HG02571 (cell line): ENCODE measurements around the gene ATP13A3.

Experiments
- ATAC-seq: cut with Tn5 transposase; IDR thresholded peaks from one replicate; pipeline ENCODE4 v1.9.1; 2021; ENCODE audit warnings: mild to moderate bottlenecking, moderate library complexity; ENCODE audit not compliant: unreplicated experiment

Gene ATP13A3

GRCh38 chr3:194446172-194446571 is 40.6 kb downstream of the ATP13A3 start:
- no peak for ATAC-seq

DNA sequence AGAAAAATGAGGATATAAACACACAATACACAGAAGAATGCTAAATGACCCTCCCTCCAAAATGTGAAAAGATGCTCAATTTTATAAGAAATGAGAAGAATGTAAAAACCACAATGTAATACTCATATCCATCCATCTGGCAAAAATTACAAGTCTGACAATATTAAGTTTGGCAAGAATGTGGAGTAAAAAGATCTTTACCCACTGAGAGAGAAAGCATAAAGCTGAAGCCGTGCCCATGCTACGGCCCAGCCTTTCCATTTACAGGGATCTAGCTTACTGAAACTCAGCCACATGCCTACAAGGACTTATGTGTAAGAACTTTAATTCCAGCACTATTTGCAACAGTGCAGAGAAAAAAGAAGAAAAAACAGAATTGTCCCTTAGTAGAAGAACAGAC is 42.9 kb downstream of the ATP13A3 start:
- ATAC-seq, result no peak

- ATAC-seq, result no peak
Measured at GRCh38 chr3:194440756-194441155, 46.0 kb downstream of the ATP13A3 start.

GRCh38 chr3:194439881-194440550 is 46.8 kb downstream of the ATP13A3 start:
- ATAC-seq, result no peak

- ATAC-seq, result no peak
Measured at GRCh38 chr3:194434503-194434902, 52.3 kb downstream of the ATP13A3 start.

DNA sequence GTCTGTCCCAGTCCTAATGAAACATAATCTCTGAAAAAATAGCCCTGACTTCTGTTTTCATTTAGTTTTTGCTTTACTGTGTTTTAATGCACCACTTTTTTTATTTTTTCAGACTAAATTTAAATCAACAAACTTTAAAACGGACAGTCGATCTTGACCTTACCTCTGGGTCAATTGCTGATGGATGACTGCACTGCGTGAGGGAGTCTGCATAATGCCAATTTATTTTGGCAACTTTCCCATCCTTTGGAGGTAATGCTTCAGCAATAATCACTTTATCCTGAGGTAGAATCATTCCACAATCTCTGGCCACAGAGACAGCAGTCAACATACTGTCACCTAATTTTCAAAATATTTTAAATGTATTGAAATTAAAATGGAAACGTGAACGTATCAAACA is 55.2 kb downstream of the ATP13A3 start:
- ATAC-seq, result no peak

DNA sequence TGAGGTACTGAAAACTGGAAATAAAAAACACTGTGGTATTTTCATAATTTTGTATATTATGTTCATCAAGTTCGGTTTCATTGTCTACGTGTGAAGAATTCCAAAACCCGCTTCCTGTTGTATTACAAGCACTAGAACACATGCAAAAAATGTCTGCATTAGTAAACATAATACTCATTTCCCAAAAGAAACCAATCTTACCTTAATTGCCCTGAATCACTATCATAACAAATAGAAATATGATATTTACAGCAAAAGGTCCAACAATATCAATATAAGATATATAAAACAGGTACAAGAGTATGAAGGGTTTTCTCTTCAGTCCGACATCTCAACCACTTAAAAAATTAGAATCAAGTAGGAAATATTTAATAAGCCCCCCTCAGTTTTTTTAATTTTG is 61.4 kb downstream of the ATP13A3 start:
- ATAC-seq, result no peak

DNA sequence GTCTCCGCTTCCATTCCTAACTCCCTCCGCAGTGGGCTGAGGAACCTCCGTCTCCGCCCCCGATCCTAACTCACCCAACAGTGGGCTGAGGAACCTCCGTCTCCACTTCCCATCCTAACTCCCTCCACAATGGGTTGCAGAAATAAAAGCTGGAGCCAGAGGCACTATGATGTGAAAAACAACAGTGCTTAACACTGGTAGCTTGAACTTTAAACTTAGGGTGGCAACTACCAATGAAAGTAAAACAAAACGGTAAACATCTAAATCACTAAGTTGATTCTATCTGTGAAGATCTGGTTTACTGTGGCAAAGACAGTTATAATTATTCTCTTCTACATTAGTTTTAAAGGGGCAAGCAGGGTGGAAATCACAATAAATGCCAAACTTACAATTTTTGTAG is 61.8 kb downstream of the ATP13A3 start:
- ATAC-seq, result no peak

DNA sequence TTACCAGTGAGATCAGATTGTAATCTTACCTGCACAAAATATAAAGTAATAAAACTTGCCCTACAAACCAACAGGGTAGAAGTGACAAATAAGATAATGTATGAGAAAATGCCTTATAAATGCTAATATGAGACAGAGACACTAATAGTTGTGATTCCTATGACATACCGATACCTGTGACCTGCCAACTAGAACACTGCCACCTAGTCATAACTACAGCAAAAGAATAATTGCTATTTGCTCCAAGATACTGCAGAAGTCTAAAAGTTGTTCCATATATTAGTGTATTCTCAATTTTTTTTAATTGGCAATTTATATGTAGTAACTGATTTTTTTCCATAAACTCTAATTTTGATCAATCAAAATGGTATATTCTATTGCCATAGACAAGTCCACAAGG is 62.4 kb downstream of the ATP13A3 start:
- ATAC-seq, result no peak

GRCh38 chr3:194423317-194423716 is 63.5 kb downstream of the ATP13A3 start:
- no peak for ATAC-seq

DNA sequence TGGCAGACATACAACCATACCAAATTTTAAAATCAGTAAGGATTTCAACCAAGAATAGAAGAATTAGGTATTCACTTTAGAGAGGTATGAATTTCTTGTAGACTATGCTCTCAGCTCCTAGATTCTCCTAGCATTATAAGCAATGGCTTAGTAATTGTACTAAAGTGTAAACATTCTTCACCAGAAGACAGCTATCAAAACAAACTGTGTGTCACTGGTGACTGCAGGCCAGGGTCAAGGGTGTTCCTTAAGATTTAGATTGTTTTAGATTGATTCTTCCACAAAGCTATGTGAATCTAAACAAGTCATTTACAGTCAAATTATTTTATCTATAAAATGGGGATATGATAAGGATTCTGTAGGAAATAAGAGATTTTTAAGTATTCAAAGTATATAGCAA is 64.6 kb downstream of the ATP13A3 start:
- no peak for ATAC-seq

GRCh38 chr3:194418671-194419070 is 68.1 kb downstream of the ATP13A3 start:
- no peak for ATAC-seq

DNA sequence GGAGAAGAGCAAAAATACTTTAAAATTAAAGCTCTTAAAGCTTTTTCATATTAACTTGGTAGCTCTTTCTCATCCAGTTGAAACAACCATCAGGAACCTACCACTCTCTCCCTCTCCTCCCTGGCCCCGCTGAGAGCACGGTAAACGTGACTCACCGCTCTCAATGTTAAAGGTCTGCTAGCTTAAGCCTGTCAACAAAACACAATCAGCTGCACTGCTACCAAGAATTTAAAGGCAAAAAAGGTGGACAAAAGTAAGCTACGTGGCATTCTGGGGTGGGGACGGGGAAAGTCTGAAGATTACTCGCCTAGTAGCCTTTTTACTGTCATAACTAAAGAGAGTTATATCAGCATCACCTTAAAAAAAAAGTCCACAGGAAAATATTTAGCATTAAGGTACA is 79.4 kb downstream of the ATP13A3 start:
- no peak for ATAC-seq

DNA sequence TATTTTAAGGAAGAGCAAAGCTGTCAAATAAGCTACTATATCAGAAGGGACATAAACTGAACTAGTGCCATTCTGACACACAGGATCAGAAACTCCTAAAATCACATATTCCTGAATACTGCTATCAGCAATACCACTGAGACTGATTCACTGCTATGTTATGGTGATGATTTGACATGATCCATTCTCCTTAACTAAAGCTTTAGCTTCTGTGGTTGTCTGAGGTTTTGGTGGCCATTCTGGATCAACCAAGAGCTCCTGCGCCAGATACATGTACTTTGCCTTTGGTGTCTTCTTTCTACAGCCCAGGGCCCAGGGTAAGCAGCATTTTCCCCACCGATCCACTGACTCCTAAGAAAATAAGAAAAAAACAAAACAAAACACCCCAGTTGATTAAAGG is 81.0 kb downstream of the ATP13A3 start:
- ATAC-seq, result no peak

DNA sequence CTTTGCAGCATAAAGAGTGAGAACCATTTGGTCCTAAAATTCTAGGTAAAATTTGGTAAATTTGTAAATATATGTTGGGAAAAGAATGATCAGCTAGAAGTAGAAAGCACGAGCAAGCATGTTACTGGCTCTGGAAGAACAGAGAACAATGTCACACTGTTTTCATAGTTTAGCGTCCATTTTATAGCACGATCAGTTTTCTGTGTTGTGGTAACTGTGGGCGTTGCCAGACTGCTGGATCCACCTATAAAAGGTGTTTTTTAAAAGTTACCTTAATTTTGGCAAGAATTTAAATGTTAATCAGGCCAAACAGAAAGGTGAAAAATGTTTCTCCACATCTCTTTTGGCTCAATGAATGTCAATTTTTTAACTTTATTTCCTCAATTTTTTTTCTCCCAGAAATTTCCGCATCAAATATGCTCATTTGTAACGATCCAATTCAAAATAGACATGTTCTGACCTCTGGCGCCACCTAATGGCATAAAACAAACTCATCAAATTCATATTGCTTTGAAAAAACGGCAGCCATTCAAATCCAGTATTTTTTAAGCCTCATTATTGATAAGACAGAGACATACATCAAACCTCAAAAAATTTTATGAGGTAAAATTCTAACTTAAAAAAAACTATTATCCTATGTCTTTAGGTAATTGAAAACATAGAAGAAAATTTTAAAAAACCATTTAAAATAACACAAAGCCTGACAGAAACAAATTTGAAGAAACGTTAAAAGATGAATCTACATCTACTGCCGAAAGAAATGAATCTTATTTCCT is 82.2 kb downstream of the ATP13A3 start:
- no peak for ATAC-seq

DNA sequence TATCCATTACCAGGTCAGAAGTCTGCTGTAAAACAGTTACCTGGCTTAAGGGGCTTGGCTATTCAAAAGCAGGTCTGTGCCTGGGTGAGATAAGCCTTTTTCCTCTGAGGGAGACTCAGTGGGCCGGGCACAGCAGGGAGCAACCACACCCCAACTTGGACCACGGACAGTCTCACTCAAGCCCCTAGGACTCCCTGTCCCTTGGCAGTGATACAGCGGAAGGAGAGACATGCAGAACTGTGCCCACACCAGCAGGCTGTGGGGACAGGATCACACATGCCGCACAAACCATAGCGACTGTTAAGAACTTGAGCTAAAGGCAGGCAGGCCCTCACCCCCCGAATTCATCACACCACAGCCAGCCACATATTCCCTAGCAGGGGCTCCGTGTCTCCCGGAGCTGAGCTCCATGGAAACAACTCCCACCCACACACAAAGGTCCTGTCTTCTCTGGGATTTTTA is 84.9 kb downstream of the ATP13A3 start:
- no peak for ATAC-seq

- ATAC-seq, result no peak
Measured at GRCh38 chr3:194401346-194401745, 85.5 kb downstream of the ATP13A3 start.

DNA sequence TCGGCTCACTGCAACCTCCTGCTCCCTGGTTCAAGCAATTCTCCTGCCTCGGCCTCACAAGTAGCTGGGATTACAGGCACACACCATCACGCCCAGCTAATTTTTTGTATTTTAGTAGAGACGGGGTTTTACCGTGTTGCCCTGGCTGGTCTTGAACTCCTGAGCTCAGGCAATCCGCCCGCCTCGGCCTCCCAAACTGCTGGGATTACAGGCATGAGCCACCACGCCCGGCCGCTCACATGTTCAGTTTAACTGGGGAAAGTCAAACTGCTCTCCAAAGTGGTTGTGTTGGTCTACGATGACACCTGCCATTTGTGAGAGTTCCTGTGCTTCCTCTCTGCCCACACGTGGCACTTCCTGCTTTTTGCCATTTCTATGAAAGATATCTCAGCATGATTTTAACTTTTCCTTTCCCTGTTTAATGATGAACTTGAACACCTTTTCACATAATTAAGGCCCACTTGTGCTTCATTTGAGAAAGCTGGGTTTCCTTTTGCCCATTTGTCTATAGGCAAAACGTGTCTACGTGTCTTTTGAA is 86.9 kb downstream of the ATP13A3 start:
- no peak for ATAC-seq

- no peak for ATAC-seq
Measured at GRCh38 chr3:194399166-194399565, 87.6 kb downstream of the ATP13A3 start, which contains the start of gene GP5. Gene GP5 (minus strand): TSS chr3:194399266. CDS start chr3:194398282, 984 bp downstream.

GRCh38 chr3:194397757-194398312 is 89.0 kb downstream of the ATP13A3 start:
- ATAC-seq, result no peak

DNA sequence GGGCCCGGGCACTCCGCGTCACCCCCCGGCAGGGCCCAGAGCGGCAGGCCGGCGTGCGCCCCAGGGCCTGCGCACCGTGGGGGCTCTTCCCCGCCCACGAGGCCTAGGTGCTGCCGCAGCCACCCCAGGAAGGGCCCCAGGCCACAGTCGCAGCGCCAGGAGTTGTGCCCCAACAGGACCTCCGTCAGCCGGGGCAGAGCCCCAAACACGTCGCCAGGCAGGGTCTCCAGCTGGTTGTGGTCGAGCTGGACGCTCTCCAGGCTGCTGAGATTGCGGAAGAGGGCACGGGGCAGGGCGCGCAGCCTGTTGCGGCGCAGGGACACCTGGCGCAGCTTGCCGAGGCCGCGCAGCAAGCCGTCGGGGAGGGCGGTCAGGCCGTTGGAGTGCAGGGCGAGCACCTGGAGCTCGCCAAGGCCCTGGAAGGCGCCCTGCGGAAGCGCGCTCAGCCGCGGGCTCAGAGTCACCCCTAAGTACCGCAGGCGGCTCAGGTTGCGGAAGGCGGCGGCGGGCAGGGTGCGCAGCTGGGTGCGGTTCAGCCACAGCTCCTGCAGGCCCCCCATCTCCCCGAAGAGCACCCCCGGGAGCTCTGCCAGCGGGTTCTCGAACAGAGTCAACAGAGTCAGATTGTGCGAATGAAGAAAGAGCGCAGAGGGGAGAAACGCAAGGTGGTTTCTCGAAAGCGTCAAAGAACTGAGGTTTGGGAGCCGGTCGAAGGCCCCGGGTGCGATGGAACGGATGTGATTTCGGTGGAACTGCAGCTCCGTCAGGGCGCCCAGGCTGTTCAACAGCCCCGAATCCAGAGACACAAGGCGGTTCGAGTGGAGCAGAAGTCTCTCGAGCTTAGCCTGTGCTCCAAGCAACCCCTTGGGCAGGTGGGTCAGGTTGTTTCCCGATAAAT is 89.7 kb downstream of the ATP13A3 start:
- no peak for ATAC-seq
